ENCODE measurements around the gene RPL13A.

GRCh38 chr19:49441960-49442350 lies 45.5 kb upstream of the RPL13A start:
- TF ChIP-seq REST (IDR thresholded peaks at IDR 0.05; ENCODE audit: unreplicated experiment) (no peak), CTCF (conservative IDR thresholded peaks at IDR 0.05; ENCODE audit: low read depth in 2 of 2) (no peak), EZH2 (IDR thresholded peaks at IDR 0.05; ENCODE audit: low read depth, unreplicated experiment) (no peak)

All from GM23338 (cell line).